Effector memory CD4-positive, alpha-beta T cell (primary cell): Measurements from ENCODE around the gene CALR.

ENCODE experiments used
- DNase-seq, 3 donors: peaks; one replicate each; pipeline ENCODE4 v3.0.0-alpha.2; 2020
- H3K27ac ChIP-seq: 2 replicates; pipeline ENCODE4 v1.7.0; 2013; ENCODE audit warnings: mild to moderate bottlenecking, low read length, moderate library complexity; ENCODE audit not compliant: insufficient read depth, poor library complexity, severe bottlenecking
- H3K27me3 ChIP-seq: replicated peaks from 2 replicates; pipeline ENCODE4 v1.7.0; 2013; ENCODE audit warnings: mild to moderate bottlenecking, low read length; ENCODE audit not compliant: insufficient read depth, control insufficient read depth, poor library complexity, severe bottlenecking
- H3K36me3 ChIP-seq: 2 replicates; pipeline ENCODE4 v1.7.0; 2013; ENCODE audit warnings: mild to moderate bottlenecking, low read length, moderate library complexity; ENCODE audit not compliant: control insufficient read depth, insufficient read depth
- H3K4me1 ChIP-seq: 2 replicates; pipeline ENCODE4 v1.7.0; 2013; ENCODE audit warnings: low read length, mild to moderate bottlenecking; ENCODE audit not compliant: control insufficient read depth, insufficient read depth, poor library complexity, severe bottlenecking
- H3K4me3 ChIP-seq: 2 replicates; pipeline ENCODE4 v1.7.0; 2013; ENCODE audit warnings: low read length, low read depth, mild to moderate bottlenecking; ENCODE audit not compliant: insufficient read depth, poor library complexity, severe bottlenecking
- H3K9me3 ChIP-seq: 2 replicates; pipeline ENCODE4 v1.7.0; 2013; ENCODE audit warnings: mild to moderate bottlenecking, low read length, moderate library complexity; ENCODE audit not compliant: control insufficient read depth

CALR gene

GRCh38 chr19:12933287-12934072 is 4.9 kb upstream of the CALR start, which contains the start of gene FARSA:
TSS of gene FARSA (minus strand) at chr19:12933711. CDS start at chr19:12933696, 15 bp downstream.
- Histone ChIP-seq H3K9me3 (no peaks in the 10 kb centered on the region), H3K27ac (peak within 1 kb of the TSS; percentile 64), H3K4me3 (peak within 1 kb of the TSS; percentile 76), H3K36me3 (peaks cover 21% of the 10 kb centered on the region), H3K4me1 (peaks cover 16% of the 10 kb centered on the region), H3K27me3 (no peaks in the 10 kb centered on the region)
- DNase-seq = peak; percentile 78 to 85 (median 81)

- no peak overlapping the region for H3K27ac ChIP-seq
- no peaks in the 10 kb centered on the region for H3K27me3 ChIP-seq
- no peak for DNase-seq
- H3K4me3 ChIP-seq = no peak overlapping the region
- peaks cover 12% of the 10 kb centered on the region for H3K36me3 ChIP-seq
- H3K4me1 ChIP-seq = peaks cover 26% of the 10 kb centered on the region
- H3K9me3 ChIP-seq = no peaks in the 10 kb centered on the region
Measured at GRCh38 chr19:12935071-12935470, 3.3 kb upstream of the CALR start.

- no peak for DNase-seq
- Histone ChIP-seq H3K9me3 (no peaks in the 10 kb centered on the region), H3K27ac (no peak overlapping the region), H3K36me3 (peaks cover 18% of the 10 kb centered on the region), H3K4me3 (no peak overlapping the region), H3K27me3 (no peaks in the 10 kb centered on the region), H3K4me1 (peaks cover 33% of the 10 kb centered on the region)
Measured at GRCh38 chr19:12936582-12936981, 1.8 kb upstream of the CALR start.

- Histone ChIP-seq H3K4me3 (peak overlapping the region; percentile 52), H3K36me3 (peaks cover 24% of the 10 kb centered on the region), H3K9me3 (no peaks in the 10 kb centered on the region), H3K27ac (peak overlapping the region; percentile 34), H3K4me1 (peaks cover 33% of the 10 kb centered on the region), H3K27me3 (no peaks in the 10 kb centered on the region)
- DNase-seq = no peak
Measured at GRCh38 chr19:12937093-12937926, 1.1 kb upstream of the CALR start.

GRCh38 chr19:12938779-12939601 is 581 bp downstream of the CALR start:
- Histone ChIP-seq H3K27me3 (no peaks in the 10 kb centered on the region), H3K36me3 (peaks cover 39% of the 10 kb centered on the region), H3K4me1 (peaks cover 30% of the 10 kb centered on the region), H3K4me3 (peak overlapping the region; percentile 90), H3K27ac (peak overlapping the region; percentile 86), H3K9me3 (no peaks in the 10 kb centered on the region)
- peak in 1 of 3 donors; percentile 5 for DNase-seq

GRCh38 chr19:12939975-12940423 is 1.6 kb downstream of the CALR start:
- Histone ChIP-seq H3K4me3 (peak overlapping the region; percentile 90), H3K27me3 (no peaks in the 10 kb centered on the region), H3K36me3 (peaks cover 45% of the 10 kb centered on the region), H3K9me3 (no peaks in the 10 kb centered on the region), H3K4me1 (peaks cover 30% of the 10 kb centered on the region), H3K27ac (peak overlapping the region; percentile 86)
- no peak for DNase-seq

GRCh38 chr19:12940897-12941296 is 2.5 kb downstream of the CALR start:
- Histone ChIP-seq H3K36me3 (peaks cover 45% of the 10 kb centered on the region), H3K9me3 (no peaks in the 10 kb centered on the region), H3K27ac (no peak overlapping the region), H3K4me1 (peaks cover 30% of the 10 kb centered on the region), H3K4me3 (no peak overlapping the region), H3K27me3 (no peaks in the 10 kb centered on the region)
- no peak for DNase-seq

GRCh38 chr19:12943437-12944044 is 5.1 kb downstream of the CALR start:
- peaks cover 55% of the 10 kb centered on the region for H3K36me3 ChIP-seq
- no peaks in the 10 kb centered on the region for H3K27me3 ChIP-seq
- no peak overlapping the region for H3K4me3 ChIP-seq
- peaks cover 28% of the 10 kb centered on the region for H3K4me1 ChIP-seq
- no peaks in the 10 kb centered on the region for H3K9me3 ChIP-seq
- DNase-seq = no peak
- H3K27ac ChIP-seq = no peak overlapping the region

- Histone ChIP-seq H3K36me3 (peaks cover 61% of the 10 kb centered on the region), H3K4me1 (peaks cover 26% of the 10 kb centered on the region), H3K4me3 (no peak overlapping the region), H3K27me3 (no peaks in the 10 kb centered on the region), H3K9me3 (no peaks in the 10 kb centered on the region), H3K27ac (peak overlapping the region; percentile 83)
- no peak for DNase-seq
Measured at GRCh38 chr19:12944104-12944674, 5.8 kb downstream of the CALR start.
